ENCODE data around the gene CTNNAL1. TPM values are rescaled to one million over a fixed set of nuclear protein-coding genes. Genes with fewer than 3 reads are reported as not detected.
"Not testable (repeated sequence)": the region's sequence is repeated elsewhere in the genome, so short reads cannot be mapped to it uniquely, and the experiment has no call there.

CTNNAL1 gene
- total and polyA plus RNA-seq, 2 donors (not counting 1 experiment from before 2014, with no cell fraction given), result 0.04 to 1.5 TPM

- POLR2A ChIA-PET, result no interaction called here
- peaks cover 1 to 76% of the 10 kb centered on the region in 2 experiments for H3K36me3 ChIP-seq (replicated peaks in 1 of 2; ENCODE audit: control extremely low read depth in 1 of 2, control insufficient read depth in 1 of 2, extremely low read depth in 1 of 2, insufficient read depth in 2 of 2, low read length in 1 of 2)
- ATAC-seq (ENCODE audit: low read depth), result no peak
- H3K27me3 ChIP-seq (replicated peaks in 1 of 4; ENCODE audit: control extremely low read depth in 1 of 4, control insufficient read depth in 3 of 4, insufficient read depth in 4 of 4, low read length in 3 of 4), result no peaks in the 10 kb centered on the region
- H2AFZ ChIP-seq (ENCODE audit: insufficient read depth, low read depth, low read length, poor library complexity, severe bottlenecking), result no peak overlapping the region
- H3K4me3 ChIP-seq (ENCODE audit: control extremely low read depth in 1 of 5, extremely low read depth in 1 of 5, insufficient read depth in 1 of 5, low read depth in 2 of 5, low read length in 4 of 5), result no peak overlapping the region
- Mint-ChIP-seq H3K4me3 (no peak overlapping the region), H3K4me1 (no peaks in the 10 kb centered on the region), H3K27me3 (no peaks in the 10 kb centered on the region), H3K9me3 (ENCODE audit: insufficient read depth) (no peaks in the 10 kb centered on the region), H3K27ac (no peak overlapping the region)
- no peaks in the 10 kb centered on the region for H3K4me1 ChIP-seq (ENCODE audit: control insufficient read depth in 2 of 2, insufficient read depth in 2 of 2, low read length in 2 of 2)
- no peak overlapping the region for H3K27ac ChIP-seq (ENCODE audit: low read length in 2 of 2)
- no peaks in the 10 kb centered on the region for H3K9me3 ChIP-seq (ENCODE audit: control extremely low read depth in 1 of 3, control insufficient read depth in 2 of 3, insufficient read depth in 1 of 3, low read length in 2 of 3)
- TF ChIP-seq EZH2 (IDR thresholded peaks at IDR 0.05; ENCODE audit: borderline replicate concordance, insufficient read depth, low read depth, low read length, poor library complexity, severe bottlenecking) (no peak), CTCF (IDR thresholded peaks at IDR 0.05) (no peak)
- intact Hi-C loops (cut with micrococcal nuclease), result no loop called here
- WGBS (ENCODE audit: insufficient coverage), result no CpG with 5 or more reads among the region's 1 CpG
- H3K4me2 ChIP-seq (replicated peaks; ENCODE audit: low read depth, low read length, poor library complexity, severe bottlenecking), result no peak overlapping the region
- no peak for DNase-seq
- no peaks in the 10 kb centered on the region for H4K20me1 ChIP-seq (ENCODE audit: control insufficient read depth, insufficient read depth, low read length, poor library complexity, severe bottlenecking)
- CTCF ChIA-PET, result interaction anchor here (0.9 kb wide), 1 partner anchor 33 kb away, joined by 4 read pairs; no protein-coding TSS in a partner anchor
- H3K79me2 ChIP-seq (ENCODE audit: control insufficient read depth, insufficient read depth, low read length), result no peaks in the 10 kb centered on the region
- no peak overlapping the region for H3K9ac ChIP-seq (ENCODE audit: low read length)
Measured at GRCh38 chr9:108921200-108921599, 92.1 kb downstream of the CTNNAL1 start.

- H3K4me2 ChIP-seq (replicated peaks; ENCODE audit: low read depth, low read length, poor library complexity, severe bottlenecking); H3K4me3 Mint-ChIP-seq; H3K4me3 ChIP-seq (ENCODE audit: control extremely low read depth in 1 of 5, extremely low read depth in 1 of 5, insufficient read depth in 1 of 5, low read depth in 2 of 5, low read length in 4 of 5); DNase-seq; H3K27me3 ChIP-seq (replicated peaks in 1 of 4; ENCODE audit: control extremely low read depth in 1 of 4, control insufficient read depth in 3 of 4, insufficient read depth in 4 of 4, low read length in 3 of 4); H3K9me3 ChIP-seq (ENCODE audit: control extremely low read depth in 1 of 3, control insufficient read depth in 2 of 3, insufficient read depth in 1 of 3, low read length in 2 of 3); H2AFZ ChIP-seq (ENCODE audit: insufficient read depth, low read depth, low read length, poor library complexity, severe bottlenecking); H3K27ac Mint-ChIP-seq; H3K9me3 Mint-ChIP-seq (ENCODE audit: insufficient read depth); H3K79me2 ChIP-seq (ENCODE audit: control insufficient read depth, insufficient read depth, low read length); intact Hi-C loops (cut with micrococcal nuclease); H3K4me1 ChIP-seq (ENCODE audit: control insufficient read depth in 2 of 2, insufficient read depth in 2 of 2, low read length in 2 of 2); H3K4me1 Mint-ChIP-seq; H3K9ac ChIP-seq (ENCODE audit: low read length); H3K27ac ChIP-seq (ENCODE audit: low read length in 2 of 2); H4K20me1 ChIP-seq (ENCODE audit: control insufficient read depth, insufficient read depth, low read length, poor library complexity, severe bottlenecking); ATAC-seq (ENCODE audit: low read depth); H3K27me3 Mint-ChIP-seq; POLR2A ChIA-PET: not testable (repeated sequence)
- peaks cover 1 to 75% of the 10 kb centered on the region in 2 experiments for H3K36me3 ChIP-seq (replicated peaks in 1 of 2; ENCODE audit: control extremely low read depth in 1 of 2, control insufficient read depth in 1 of 2, extremely low read depth in 1 of 2, insufficient read depth in 2 of 2, low read length in 1 of 2)
- no CpG with 5 or more reads among the region's 1 CpG for WGBS (ENCODE audit: insufficient coverage)
- CTCF ChIA-PET, result interaction anchor here (0.9 kb wide), 1 partner anchor 34 kb away, joined by 4 read pairs; no protein-coding TSS in a partner anchor
Measured at GRCh38 chr9:108920401-108920800, 92.9 kb downstream of the CTNNAL1 start.
